SK-N-SH treated with all-trans-retinoic acid at 6 μM for 48 hours (cell line): ENCODE measurements around the gene TET2.

Experiments used
- ATAC-seq: fragments of 200-7000 bp; cut with Tn5 transposase; 3 replicates; pipeline ENCODE4 v1.9.1; 2020; ENCODE audit warnings: mild to moderate bottlenecking, moderate library complexity
- BACH2 ChIP-seq: fragments of 250-450 bp; sonication (Bioruptor Pico); IDR thresholded peaks from 2 replicates; pipeline ENCODE4 v1.9.0; 2021; ENCODE audit warnings: mild to moderate bottlenecking, borderline replicate concordance
- CSDC2 ChIP-seq: fragments of 250-450 bp; sonication (Bioruptor Pico); IDR thresholded peaks from 2 replicates; pipeline ENCODE4 v1.5.0; 2020; ENCODE audit warnings: mild to moderate bottlenecking, moderate library complexity
- ESRRG ChIP-seq: fragments of 250-450 bp; sonication (Bioruptor Pico); IDR thresholded peaks from 2 replicates; pipeline ENCODE4 v1.6.1; 2021; ENCODE audit warnings: mild to moderate bottlenecking
- GLIS3 ChIP-seq: fragments of 250-450 bp; sonication (Bioruptor Pico); IDR thresholded peaks from 2 replicates; pipeline ENCODE4 v1.5.0; 2020; ENCODE audit warnings: mild to moderate bottlenecking, moderate library complexity
- ISL1 ChIP-seq: fragments of 250-450 bp; sonication (Bioruptor Pico); IDR thresholded peaks from 2 replicates; pipeline ENCODE4 v2.1.2; 2022; ENCODE audit warnings: mild to moderate bottlenecking, moderate library complexity
- POU6F1 ChIP-seq: fragments of 250-450 bp; sonication (Bioruptor Pico); IDR thresholded peaks from 2 replicates; pipeline ENCODE4 v1.8.0; 2021; ENCODE audit warnings: low read depth, mild to moderate bottlenecking, moderate library complexity, borderline replicate concordance
- PPARA ChIP-seq: fragments of 250-450 bp; sonication (Bioruptor Pico); IDR thresholded peaks from 2 replicates; pipeline ENCODE4 v1.5.0; 2020; ENCODE audit warnings: mild to moderate bottlenecking, borderline replicate concordance
- RARB ChIP-seq: fragments of 250-450 bp; sonication (Bioruptor Pico); IDR thresholded peaks from 2 replicates; pipeline ENCODE4 v1.8.0; 2021; ENCODE audit warnings: mild to moderate bottlenecking, moderate library complexity
- SNAI2 ChIP-seq: fragments of 250-450 bp; sonication (Bioruptor Pico); IDR thresholded peaks from 2 replicates; pipeline ENCODE4 v1.5.0; 2020; ENCODE audit warnings: mild to moderate bottlenecking, moderate library complexity
- TCF4 ChIP-seq: fragments of 250-450 bp; sonication (Bioruptor Pico); IDR thresholded peaks from 2 replicates; pipeline ENCODE4 v1.8.0; 2021; ENCODE audit warnings: mild to moderate bottlenecking, moderate library complexity, borderline replicate concordance
- TOX ChIP-seq: fragments of 250-450 bp; sonication (Bioruptor Pico); IDR thresholded peaks from 2 replicates; pipeline ENCODE4 v1.8.0; 2021; ENCODE audit warnings: mild to moderate bottlenecking, moderate library complexity, borderline replicate concordance
- TSHZ2 ChIP-seq: fragments of 250-450 bp; sonication (Bioruptor Pico); IDR thresholded peaks from 2 replicates; pipeline ENCODE4 v1.5.0; 2020; ENCODE audit warnings: mild to moderate bottlenecking, moderate library complexity
- ZC3H10 ChIP-seq: fragments of 250-450 bp; sonication (Bioruptor Pico); IDR thresholded peaks from 2 replicates; pipeline ENCODE4 v1.5.1; 2021; ENCODE audit warnings: mild to moderate bottlenecking, moderate library complexity
- ZFP3 ChIP-seq: fragments of 250-450 bp; sonication (Bioruptor Pico); IDR thresholded peaks from 2 replicates; pipeline ENCODE4 v1.5.0; 2020; ENCODE audit warnings: mild to moderate bottlenecking, moderate library complexity
- ZFP30 ChIP-seq: fragments of 450-650 bp; formaldehyde crosslinking; IDR thresholded peaks from 2 replicates; pipeline ENCODE4 v1.5.0; 2022; ENCODE audit warnings: mild to moderate bottlenecking, moderate library complexity
- ZNF565 ChIP-seq: fragments of 450-650 bp; formaldehyde crosslinking; conservative IDR thresholded peaks from 2 replicates; pipeline ENCODE4 v1.5.0; 2020; ENCODE audit warnings: low read depth, mild to moderate bottlenecking, moderate library complexity
- ZNF70 ChIP-seq: fragments of 450-650 bp; formaldehyde crosslinking; IDR thresholded peaks from 2 replicates; pipeline ENCODE4 v1.5.0; 2020; ENCODE audit warnings: mild to moderate bottlenecking, moderate library complexity
- ZNF8 ChIP-seq: fragments of 450-650 bp; formaldehyde crosslinking; IDR thresholded peaks from 2 replicates; pipeline ENCODE4 v1.5.0; 2020; ENCODE audit warnings: mild to moderate bottlenecking, moderate library complexity
- TF ChIP-seq, protein P1 (sequence below): fragments of 250-450 bp; sonication (Bioruptor Pico); IDR thresholded peaks from 2 replicates; pipeline ENCODE4 v1.5.1; 2020; ENCODE audit warnings: low read depth, mild to moderate bottlenecking, moderate library complexity
- TF ChIP-seq, protein P2 (sequence below): fragments of 250-450 bp; sonication (Bioruptor Pico); IDR thresholded peaks from 2 replicates; pipeline ENCODE4 v1.8.0; 2020; ENCODE audit warnings: mild to moderate bottlenecking, moderate library complexity, borderline replicate concordance
- TF ChIP-seq, protein P3 (sequence below): fragments of 250-450 bp; sonication (Bioruptor Pico); IDR thresholded peaks from 2 replicates; pipeline ENCODE4 v1.5.1; 2021; ENCODE audit warnings: mild to moderate bottlenecking, moderate library complexity

Gene TET2

GRCh38 chr4:105179539-105180401 lies 33.1 kb downstream of the TET2 start:
- no peak for ATAC-seq
- TF ChIP-seq ISL1 (CRISPR knock-in tag) (no peak), RARB (CRISPR knock-in tag) (no peak), ZC3H10 (CRISPR knock-in tag) (no peak), BACH2 (no peak), ZNF8 (CRISPR knock-in tag) (no peak), PPARA (CRISPR knock-in tag) (no peak), SNAI2 (CRISPR knock-in tag) (no peak), ZFP3 (no peak), ZNF70 (CRISPR knock-in tag) (no peak), ESRRG (CRISPR knock-in tag) (no peak), CSDC2 (CRISPR knock-in tag) (no peak), TOX (no peak), TSHZ2 (CRISPR knock-in tag) (no peak), TCF4 (CRISPR knock-in tag) (no peak), ZNF565 (CRISPR knock-in tag) (no peak), GLIS3 (CRISPR knock-in tag) (no peak), ZFP30 (CRISPR knock-in tag) (no peak)
- TF ChIP-seq, protein P1, sequence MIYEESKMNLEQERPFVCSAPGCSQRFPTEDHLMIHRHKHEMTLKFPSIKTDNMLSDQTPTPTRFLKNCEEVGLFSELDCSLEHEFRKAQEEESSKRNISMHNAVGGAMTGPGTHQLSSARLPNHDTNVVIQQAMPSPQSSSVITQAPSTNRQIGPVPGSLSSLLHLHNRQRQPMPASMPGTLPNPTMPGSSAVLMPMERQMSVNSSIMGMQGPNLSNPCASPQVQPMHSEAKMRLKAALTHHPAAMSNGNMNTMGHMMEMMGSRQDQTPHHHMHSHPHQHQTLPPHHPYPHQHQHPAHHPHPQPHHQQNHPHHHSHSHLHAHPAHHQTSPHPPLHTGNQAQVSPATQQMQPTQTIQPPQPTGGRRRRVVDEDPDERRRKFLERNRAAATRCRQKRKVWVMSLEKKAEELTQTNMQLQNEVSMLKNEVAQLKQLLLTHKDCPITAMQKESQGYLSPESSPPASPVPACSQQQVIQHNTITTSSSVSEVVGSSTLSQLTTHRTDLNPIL (CRISPR knock-in tag), result no peak
- TF ChIP-seq, protein P2, sequence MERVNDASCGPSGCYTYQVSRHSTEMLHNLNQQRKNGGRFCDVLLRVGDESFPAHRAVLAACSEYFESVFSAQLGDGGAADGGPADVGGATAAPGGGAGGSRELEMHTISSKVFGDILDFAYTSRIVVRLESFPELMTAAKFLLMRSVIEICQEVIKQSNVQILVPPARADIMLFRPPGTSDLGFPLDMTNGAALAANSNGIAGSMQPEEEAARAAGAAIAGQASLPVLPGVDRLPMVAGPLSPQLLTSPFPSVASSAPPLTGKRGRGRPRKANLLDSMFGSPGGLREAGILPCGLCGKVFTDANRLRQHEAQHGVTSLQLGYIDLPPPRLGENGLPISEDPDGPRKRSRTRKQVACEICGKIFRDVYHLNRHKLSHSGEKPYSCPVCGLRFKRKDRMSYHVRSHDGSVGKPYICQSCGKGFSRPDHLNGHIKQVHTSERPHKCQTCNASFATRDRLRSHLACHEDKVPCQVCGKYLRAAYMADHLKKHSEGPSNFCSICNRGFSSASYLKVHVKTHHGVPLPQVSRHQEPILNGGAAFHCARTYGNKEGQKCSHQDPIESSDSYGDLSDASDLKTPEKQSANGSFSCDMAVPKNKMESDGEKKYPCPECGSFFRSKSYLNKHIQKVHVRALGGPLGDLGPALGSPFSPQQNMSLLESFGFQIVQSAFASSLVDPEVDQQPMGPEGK (CRISPR knock-in tag), result no peak
- TF ChIP-seq, protein P3, sequence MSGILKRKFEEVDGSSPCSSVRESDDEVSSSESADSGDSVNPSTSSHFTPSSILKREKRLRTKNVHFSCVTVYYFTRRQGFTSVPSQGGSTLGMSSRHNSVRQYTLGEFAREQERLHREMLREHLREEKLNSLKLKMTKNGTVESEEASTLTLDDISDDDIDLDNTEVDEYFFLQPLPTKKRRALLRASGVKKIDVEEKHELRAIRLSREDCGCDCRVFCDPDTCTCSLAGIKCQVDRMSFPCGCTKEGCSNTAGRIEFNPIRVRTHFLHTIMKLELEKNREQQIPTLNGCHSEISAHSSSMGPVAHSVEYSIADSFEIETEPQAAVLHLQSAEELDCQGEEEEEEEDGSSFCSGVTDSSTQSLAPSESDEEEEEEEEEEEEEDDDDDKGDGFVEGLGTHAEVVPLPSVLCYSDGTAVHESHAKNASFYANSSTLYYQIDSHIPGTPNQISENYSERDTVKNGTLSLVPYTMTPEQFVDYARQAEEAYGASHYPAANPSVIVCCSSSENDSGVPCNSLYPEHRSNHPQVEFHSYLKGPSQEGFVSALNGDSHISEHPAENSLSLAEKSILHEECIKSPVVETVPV (CRISPR knock-in tag), result no peak
- TF ChIP-seq, all 23 proteins: peak for 0

- TF ChIP-seq POU6F1 (no peak), ISL1 (CRISPR knock-in tag) (no peak)
- TF ChIP-seq, all 23 proteins: peak for 0
- no peak for ATAC-seq
These were observed 34.6 kb downstream of the TET2 start for GRCh38 chr4:105181259-105181658.

- TF ChIP-seq PPARA (CRISPR knock-in tag) (no peak), SNAI2 (CRISPR knock-in tag) (no peak), ZFP30 (CRISPR knock-in tag) (no peak), TOX (no peak), POU6F1 (no peak), TCF4 (CRISPR knock-in tag) (no peak), ZNF8 (CRISPR knock-in tag) (no peak), ZNF565 (CRISPR knock-in tag) (no peak), BACH2 (no peak), ZNF70 (CRISPR knock-in tag) (no peak)
- TF ChIP-seq, protein P3 (CRISPR knock-in tag), result no peak
- no peak for ATAC-seq
These were observed 35.5 kb downstream of the TET2 start for GRCh38 chr4:105182211-105182610.
